Liver (tissue), 9 donors: ENCODE results near the gene MAGI1. TPM values are rescaled to one million over a fixed set of nuclear protein-coding genes. Genes with fewer than 3 reads are reported as not detected.
A peak's percentile ranks its signal among the peaks of the same experiment; 100 is the strongest.

Source experiments
- DNase-seq: peaks from one replicate; pipeline ENCODE4 v3.0.0-alpha.2; 2017; ENCODE audit warnings: low spot score
- H3K27ac ChIP-seq, 2 donors: one replicate each; pipeline ENCODE4 v1.7.0; 2013; ENCODE audit warnings: inconsistent platforms in 2 of 2, low read length in 2 of 2, control low read depth in 1 of 2, low read depth in 1 of 2, mild to moderate bottlenecking in 1 of 2
- H3K27me3 ChIP-seq, 4 donors: one replicate each; pipeline versions ENCODE4 v1.6.1 to v1.7.0; 2013; ENCODE audit warnings: low read length in 3 of 4, inconsistent platforms in 1 of 4, mild to moderate bottlenecking in 1 of 4, moderate library complexity in 1 of 4; ENCODE audit not compliant: control insufficient read depth in 4 of 4, insufficient read depth in 4 of 4
- H3K36me3 ChIP-seq, 4 donors: one replicate each; pipeline versions ENCODE4 v1.6.1 to v1.7.0; 2013; ENCODE audit warnings: low read length in 3 of 4, mild to moderate bottlenecking in 3 of 4, low read depth in 1 of 4, moderate library complexity in 1 of 4; ENCODE audit not compliant: control insufficient read depth in 4 of 4, insufficient read depth in 3 of 4
- H3K4me1 ChIP-seq, 4 donors: one replicate each; pipeline versions ENCODE4 v1.6.1 to v1.7.0; 2013; ENCODE audit warnings: low read length in 3 of 4, mild to moderate bottlenecking in 3 of 4, moderate library complexity in 1 of 4; ENCODE audit not compliant: control insufficient read depth in 4 of 4, insufficient read depth in 4 of 4
- H3K4me3 ChIP-seq, 3 donors: one replicate each; pipeline versions ENCODE4 v1.6.1 to v1.7.0; 2013; ENCODE audit warnings: low read length in 3 of 3, control low read depth in 1 of 3, low read depth in 1 of 3, mild to moderate bottlenecking in 1 of 3
- H3K9ac ChIP-seq, 2 donors: one replicate each; pipeline ENCODE4 v1.7.0; 2013; ENCODE audit warnings: low read length in 2 of 2, mild to moderate bottlenecking in 2 of 2, moderate library complexity in 2 of 2, control low read depth in 1 of 2, low read depth in 1 of 2
- H3K9me3 ChIP-seq, 4 donors: one replicate each; pipeline versions ENCODE4 v1.6.1 to v1.7.0; 2013; ENCODE audit warnings: low read length in 3 of 4; ENCODE audit not compliant: control insufficient read depth in 4 of 4
- FOXA1 ChIP-seq: IDR thresholded peaks from 2 replicates; pipeline ENCODE4 v1.6.1; 2016; ENCODE audit warnings: antibody characterized with exemption
- GABPA ChIP-seq, 2 donors: IDR thresholded peaks in 1 of 2; conservative IDR thresholded peaks in 1 of 2; 2 replicates each; pipeline ENCODE4 v1.6.1; 2016; ENCODE audit warnings: antibody characterized with exemption in 2 of 2, mild to moderate bottlenecking in 1 of 2, moderate library complexity in 1 of 2
- HNF4A ChIP-seq, 2 donors: conservative IDR thresholded peaks; 2 replicates each; pipeline ENCODE4 v1.6.1; 2016; ENCODE audit warnings: antibody characterized with exemption in 2 of 2, mild to moderate bottlenecking in 2 of 2
- JUND ChIP-seq, 2 donors: IDR thresholded peaks; 2 replicates each; pipeline ENCODE4 v1.6.1; 2016; ENCODE audit warnings: antibody characterized with exemption in 2 of 2
- NR2F2 ChIP-seq: IDR thresholded peaks from 2 replicates; pipeline ENCODE4 v1.6.1; 2016; ENCODE audit warnings: antibody characterized with exemption
- RAD21 ChIP-seq, 2 donors: IDR thresholded peaks; 2 replicates each; pipeline ENCODE4 v1.6.1; 2016; ENCODE audit warnings: antibody characterized with exemption in 2 of 2, mild to moderate bottlenecking in 2 of 2
- RXRA ChIP-seq, 2 donors: IDR thresholded peaks; 2 replicates each; pipeline ENCODE4 v1.6.1; 2017 to 2018; ENCODE audit warnings: antibody characterized with exemption in 2 of 2, mild to moderate bottlenecking in 1 of 2
- YY1 ChIP-seq: IDR thresholded peaks from 2 replicates; pipeline ENCODE4 v1.6.1; 2016; ENCODE audit warnings: antibody characterized with exemption, mild to moderate bottlenecking
- WGBS: extraction: QIAGEN DNeasy Blood & Tissue Kit; methylation state at CpG from one replicate; pipeline ENCODE4 v1.1.7; 2013; 5-methylcytosine and 5-hydroxymethylcytosine counted together
- polyA plus RNA-seq, 2 donors: library from polyadenylated mRNA; stranded (reverse) in 1 of 2; unstranded in 1 of 2; fragments of 200-250 nt in 1 of 2; fragments of >200 nt in 1 of 2; fragmentation: Nextera tagmentation in 1 of 2; extraction: Ambion mirVana in 1 of 2; gene quantifications; one replicate each; pipeline versions ENCODE4 v1.2.1 to v1.2.3, GENCODE V29; 2013 to 2015
- total RNA-seq, 2 donors: library from RNA; depleted of rRNA; stranded (reverse); fragments of >200 nt; gene quantifications; one replicate each; pipeline ENCODE4 v1.2.3, GENCODE V29; 2014
- TF ChIP-seq, protein P1 (sequence below): IDR thresholded peaks from 2 replicates; pipeline ENCODE4 v1.6.1; 2016; ENCODE audit warnings: antibody characterized with exemption, mild to moderate bottlenecking
- TF ChIP-seq, protein P2 (sequence below): IDR thresholded peaks from 2 replicates; pipeline ENCODE4 v1.6.1; 2016; ENCODE audit warnings: antibody characterized with exemption
- TF ChIP-seq, protein P3 (sequence below): IDR thresholded peaks from 2 replicates; pipeline ENCODE4 v1.6.1; 2016; ENCODE audit warnings: antibody characterized with exemption
- TF ChIP-seq, protein P4 (sequence below): fragments of 150-350 bp; IDR thresholded peaks from 2 replicates; pipeline ENCODE4 v1.5.1; 2017; ENCODE audit warnings: improper control_type of control experiment, low read depth, low read length; ENCODE audit not compliant: missing input control
- donor health status: healthy.
- donor health status: healthy.
- donor health status: healthy.
- donor health status: healthy.
- donor health status: healthy.

The MAGI1 gene
- total and polyA plus RNA-seq, 4 donors = 9.6 to 68.8 (median 14.0) TPM

DNA sequence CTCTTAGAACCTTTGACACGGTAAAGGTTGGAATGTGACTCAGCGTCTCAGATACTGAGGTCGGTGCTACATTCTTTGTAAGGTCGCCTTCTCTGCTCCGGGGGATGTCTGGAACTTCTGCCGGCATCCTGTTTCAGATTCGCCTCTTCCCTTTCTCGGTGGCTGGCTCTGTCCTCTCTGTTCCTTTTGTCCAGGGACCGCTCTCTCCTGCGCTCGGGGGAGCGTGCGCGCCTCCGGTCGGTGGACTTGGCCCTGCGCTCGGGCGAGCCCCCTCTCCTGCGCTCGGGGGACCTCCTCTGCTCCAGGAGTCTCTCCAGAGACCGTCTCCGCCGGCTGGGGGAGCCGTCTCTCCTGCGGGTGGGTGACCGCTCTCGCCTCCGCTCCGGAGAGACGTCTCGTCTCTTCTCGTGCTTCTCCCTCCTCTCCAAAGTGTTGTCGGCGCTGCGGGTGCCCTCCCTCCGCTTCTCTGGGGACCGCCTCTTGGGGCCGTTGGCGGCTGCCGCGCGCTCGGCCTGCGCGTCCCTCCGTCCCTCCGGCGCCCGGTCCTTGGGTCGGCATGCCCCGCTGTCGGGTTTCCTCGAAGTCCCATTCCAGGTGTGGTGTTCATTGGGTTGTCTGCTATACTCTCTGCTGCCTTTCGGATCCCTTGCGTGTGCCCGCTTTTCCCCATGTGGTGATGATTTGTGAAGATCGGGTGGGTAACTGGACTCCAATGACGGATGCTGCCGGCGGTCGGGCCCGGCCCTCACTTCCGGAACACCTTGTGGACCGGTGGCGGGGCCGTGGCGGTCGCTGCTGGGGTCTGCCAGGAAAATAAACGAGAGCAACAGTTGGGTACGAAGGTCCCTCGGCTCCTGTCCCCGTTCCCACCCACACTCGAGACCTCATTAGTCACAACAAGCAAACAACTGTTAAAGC lies 682.1 kb downstream of the MAGI1 start:
- TF ChIP-seq, protein P1, sequence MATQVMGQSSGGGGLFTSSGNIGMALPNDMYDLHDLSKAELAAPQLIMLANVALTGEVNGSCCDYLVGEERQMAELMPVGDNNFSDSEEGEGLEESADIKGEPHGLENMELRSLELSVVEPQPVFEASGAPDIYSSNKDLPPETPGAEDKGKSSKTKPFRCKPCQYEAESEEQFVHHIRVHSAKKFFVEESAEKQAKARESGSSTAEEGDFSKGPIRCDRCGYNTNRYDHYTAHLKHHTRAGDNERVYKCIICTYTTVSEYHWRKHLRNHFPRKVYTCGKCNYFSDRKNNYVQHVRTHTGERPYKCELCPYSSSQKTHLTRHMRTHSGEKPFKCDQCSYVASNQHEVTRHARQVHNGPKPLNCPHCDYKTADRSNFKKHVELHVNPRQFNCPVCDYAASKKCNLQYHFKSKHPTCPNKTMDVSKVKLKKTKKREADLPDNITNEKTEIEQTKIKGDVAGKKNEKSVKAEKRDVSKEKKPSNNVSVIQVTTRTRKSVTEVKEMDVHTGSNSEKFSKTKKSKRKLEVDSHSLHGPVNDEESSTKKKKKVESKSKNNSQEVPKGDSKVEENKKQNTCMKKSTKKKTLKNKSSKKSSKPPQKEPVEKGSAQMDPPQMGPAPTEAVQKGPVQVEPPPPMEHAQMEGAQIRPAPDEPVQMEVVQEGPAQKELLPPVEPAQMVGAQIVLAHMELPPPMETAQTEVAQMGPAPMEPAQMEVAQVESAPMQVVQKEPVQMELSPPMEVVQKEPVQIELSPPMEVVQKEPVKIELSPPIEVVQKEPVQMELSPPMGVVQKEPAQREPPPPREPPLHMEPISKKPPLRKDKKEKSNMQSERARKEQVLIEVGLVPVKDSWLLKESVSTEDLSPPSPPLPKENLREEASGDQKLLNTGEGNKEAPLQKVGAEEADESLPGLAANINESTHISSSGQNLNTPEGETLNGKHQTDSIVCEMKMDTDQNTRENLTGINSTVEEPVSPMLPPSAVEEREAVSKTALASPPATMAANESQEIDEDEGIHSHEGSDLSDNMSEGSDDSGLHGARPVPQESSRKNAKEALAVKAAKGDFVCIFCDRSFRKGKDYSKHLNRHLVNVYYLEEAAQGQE = no peak
- no peak for TF ChIP-seq GABPA (IDR thresholded peaks at IDR 0.05 in 1 of 2, conservative IDR thresholded peaks at IDR 0.05 in 1 of 2)
- TF ChIP-seq, protein P2, sequence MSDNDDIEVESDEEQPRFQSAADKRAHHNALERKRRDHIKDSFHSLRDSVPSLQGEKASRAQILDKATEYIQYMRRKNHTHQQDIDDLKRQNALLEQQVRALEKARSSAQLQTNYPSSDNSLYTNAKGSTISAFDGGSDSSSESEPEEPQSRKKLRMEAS = no peak
- no peak for TF ChIP-seq HNF4A (conservative IDR thresholded peaks at IDR 0.05)
- TF ChIP-seq RAD21 (IDR thresholded peaks at IDR 0.05) = no peak
- no peak for TF ChIP-seq YY1
- TF ChIP-seq RXRA (IDR thresholded peaks at IDR 0.05) = no peak
- no peak for TF ChIP-seq NR2F2
- TF ChIP-seq JUND (IDR thresholded peaks at IDR 0.05) = no peak
- H3K36me3 ChIP-seq = peaks cover 4 to 16% (median 13%) of the 10 kb centered on the region in 4 donors
- 69% methylated on average over 74 of the region's 74 CpGs for WGBS
- no peaks in the 10 kb centered on the region for H3K9me3 ChIP-seq
- DNase-seq = peak; percentile 46
- peak overlapping the region in 1 of 3 donors; percentile 9 for H3K4me3 ChIP-seq
- H3K4me1 ChIP-seq = no peaks in the 10 kb centered on the region
- no peak overlapping the region for H3K9ac ChIP-seq
- no peak overlapping the region for H3K27ac ChIP-seq
- no peaks in the 10 kb centered on the region for H3K27me3 ChIP-seq

DNA sequence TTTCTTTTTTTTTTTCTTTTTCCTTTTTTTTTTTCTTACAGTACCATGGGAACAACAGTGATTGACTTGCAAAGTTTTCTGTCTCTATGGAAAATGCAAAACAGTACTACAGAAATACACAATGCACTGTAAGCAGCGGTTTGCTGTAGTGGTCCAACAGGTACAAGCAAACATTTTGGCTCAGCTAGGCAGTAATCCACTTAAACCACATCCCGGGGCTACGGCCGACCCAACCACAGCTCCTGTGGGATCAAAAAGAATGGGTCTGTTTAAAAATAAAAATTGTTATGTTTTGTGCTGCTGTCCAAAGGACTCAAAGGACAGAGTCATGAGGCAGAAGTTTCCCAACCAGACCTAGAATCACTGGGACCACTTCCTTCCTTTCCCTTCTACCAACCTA lies 683.8 kb downstream of the MAGI1 start:
- WGBS = 95% methylated on average over 4 of the region's 4 CpGs
- H3K36me3 ChIP-seq = peaks cover under 1 to 13% (median 5%) of the 10 kb centered on the region in 4 donors
- no peak overlapping the region for H3K4me3 ChIP-seq
- TF ChIP-seq, protein P1 = no peak
- TF ChIP-seq FOXA1 = no peak
- TF ChIP-seq, protein P2 = no peak
- TF ChIP-seq YY1 = no peak
- TF ChIP-seq, protein P3, sequence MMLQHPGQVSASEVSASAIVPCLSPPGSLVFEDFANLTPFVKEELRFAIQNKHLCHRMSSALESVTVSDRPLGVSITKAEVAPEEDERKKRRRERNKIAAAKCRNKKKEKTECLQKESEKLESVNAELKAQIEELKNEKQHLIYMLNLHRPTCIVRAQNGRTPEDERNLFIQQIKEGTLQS = no peak
- TF ChIP-seq, protein P4, sequence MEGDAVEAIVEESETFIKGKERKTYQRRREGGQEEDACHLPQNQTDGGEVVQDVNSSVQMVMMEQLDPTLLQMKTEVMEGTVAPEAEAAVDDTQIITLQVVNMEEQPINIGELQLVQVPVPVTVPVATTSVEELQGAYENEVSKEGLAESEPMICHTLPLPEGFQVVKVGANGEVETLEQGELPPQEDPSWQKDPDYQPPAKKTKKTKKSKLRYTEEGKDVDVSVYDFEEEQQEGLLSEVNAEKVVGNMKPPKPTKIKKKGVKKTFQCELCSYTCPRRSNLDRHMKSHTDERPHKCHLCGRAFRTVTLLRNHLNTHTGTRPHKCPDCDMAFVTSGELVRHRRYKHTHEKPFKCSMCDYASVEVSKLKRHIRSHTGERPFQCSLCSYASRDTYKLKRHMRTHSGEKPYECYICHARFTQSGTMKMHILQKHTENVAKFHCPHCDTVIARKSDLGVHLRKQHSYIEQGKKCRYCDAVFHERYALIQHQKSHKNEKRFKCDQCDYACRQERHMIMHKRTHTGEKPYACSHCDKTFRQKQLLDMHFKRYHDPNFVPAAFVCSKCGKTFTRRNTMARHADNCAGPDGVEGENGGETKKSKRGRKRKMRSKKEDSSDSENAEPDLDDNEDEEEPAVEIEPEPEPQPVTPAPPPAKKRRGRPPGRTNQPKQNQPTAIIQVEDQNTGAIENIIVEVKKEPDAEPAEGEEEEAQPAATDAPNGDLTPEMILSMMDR = no peak
- no peaks in the 10 kb centered on the region for H3K4me1 ChIP-seq
- DNase-seq = no peak
- H3K27me3 ChIP-seq = no peaks in the 10 kb centered on the region
- H3K9ac ChIP-seq = no peak overlapping the region
- H3K9me3 ChIP-seq = no peaks in the 10 kb centered on the region
- H3K27ac ChIP-seq = no peak overlapping the region
